GM18951 (cell line): ENCODE data around the gene ITPKB.

Source experiments
- POLR2A ChIP-seq: IDR thresholded peaks from 4 replicates; pipeline ENCODE4 v1.6.1; 2011; ENCODE audit warnings: mild to moderate bottlenecking; ENCODE audit not compliant: insufficient read length, insufficient read depth; ENCODE audit errors: extremely low read depth
- in situ Hi-C: fragments of 300-500 bp; cut with MboI; formaldehyde crosslinking; loops from one replicate; pipeline ENCODE4 v1.12.0; 2022; ENCODE audit warnings: low sequenced_read_pairs, mixed read lengths, inconsistent platforms; ENCODE audit not compliant: unreplicated experiment

The ITPKB gene

GRCh38 chr1:226661271-226661670 lies 77.8 kb downstream of the ITPKB start:
- in situ Hi-C loops, result no loop called here
- no peak for TF ChIP-seq POLR2A

GRCh38 chr1:226660410-226661182 lies 78.5 kb downstream of the ITPKB start:
- TF ChIP-seq POLR2A, result no peak
- in situ Hi-C loops, result no loop called here

GRCh38 chr1:226659641-226660040 lies 79.4 kb downstream of the ITPKB start:
- no peak for TF ChIP-seq POLR2A
- in situ Hi-C loops, result no loop called here

- in situ Hi-C loops, result no loop called here
- no peak for TF ChIP-seq POLR2A
Measured at GRCh38 chr1:226659136-226659535, 79.9 kb downstream of the ITPKB start.

GRCh38 chr1:226658546-226659125 lies 80.4 kb downstream of the ITPKB start:
- TF ChIP-seq POLR2A, result no peak
- in situ Hi-C loops, result no loop called here

GRCh38 chr1:226657895-226658545 lies 81.1 kb downstream of the ITPKB start:
- in situ Hi-C loops, result no loop called here

GRCh38 chr1:226656601-226657277 lies 82.3 kb downstream of the ITPKB start:
- in situ Hi-C loops, result no loop called here
- no peak for TF ChIP-seq POLR2A

More at GRCh38 chr1:226657895-226658545, 81.1 kb downstream of the ITPKB start:
- TF ChIP-seq POLR2A, result no peak

GRCh38 chr1:226656201-226656600 lies 82.9 kb downstream of the ITPKB start:
- no peak for TF ChIP-seq POLR2A
- in situ Hi-C loops, result no loop called here

- in situ Hi-C loops, result no loop called here
Measured at GRCh38 chr1:226655251-226656163, 83.6 kb downstream of the ITPKB start.

GRCh38 chr1:226654668-226655055 lies 84.4 kb downstream of the ITPKB start:
- no peak for TF ChIP-seq POLR2A
- in situ Hi-C loops, result no loop called here

More at GRCh38 chr1:226655251-226656163, 83.6 kb downstream of the ITPKB start:
- TF ChIP-seq POLR2A, result no peak

- TF ChIP-seq POLR2A, result no peak
Measured at GRCh38 chr1:226654046-226654667, 84.9 kb downstream of the ITPKB start.

More at GRCh38 chr1:226654046-226654667, 84.9 kb downstream of the ITPKB start:
- in situ Hi-C loops, result no loop called here
